Glutamatergic neuron (in vitro differentiated cells): ENCODE measurements around the gene PPP4R4. TPM values are rescaled to one million over a fixed set of nuclear protein-coding genes. Genes with fewer than 3 reads are reported as not detected.

ENCODE experiments used
- DNase-seq: peaks from one replicate; pipeline ENCODE4 v3.0.0; 2022
- H3K27ac Mint-ChIP-seq: one replicate; pipeline ENCODE4 v1.8.0; 2020; ENCODE audit warnings: mild to moderate bottlenecking, mixed read lengths, inconsistent platforms; ENCODE audit not compliant: unreplicated experiment
- H3K27me3 Mint-ChIP-seq: one replicate; pipeline ENCODE4 v1.8.0; 2020; ENCODE audit warnings: mild to moderate bottlenecking, moderate library complexity, mixed read lengths, inconsistent platforms; ENCODE audit not compliant: unreplicated experiment
- H3K36me3 Mint-ChIP-seq: one replicate; pipeline ENCODE4 v1.8.0; 2020; ENCODE audit warnings: mild to moderate bottlenecking, mixed read lengths, inconsistent platforms; ENCODE audit not compliant: unreplicated experiment
- H3K4me1 Mint-ChIP-seq: one replicate; pipeline ENCODE4 v1.8.0; 2020; ENCODE audit warnings: mild to moderate bottlenecking, low read depth, mixed read lengths, inconsistent platforms; ENCODE audit not compliant: unreplicated experiment
- H3K4me3 Mint-ChIP-seq: one replicate; pipeline ENCODE4 v1.8.0; 2020; ENCODE audit warnings: mild to moderate bottlenecking, mixed read lengths, inconsistent platforms; ENCODE audit not compliant: unreplicated experiment
- H3K9me3 Mint-ChIP-seq: one replicate; pipeline ENCODE4 v1.8.0; 2020; ENCODE audit warnings: mild to moderate bottlenecking, moderate library complexity, mixed read lengths, inconsistent platforms; ENCODE audit not compliant: unreplicated experiment
- CTCF ChIP-seq: fragments of 200-600 bp; sonication (generic); IDR thresholded peaks from one replicate; pipeline ENCODE4 v1.5.0; 2021; ENCODE audit not compliant: partially characterized antibody, unreplicated experiment
- total RNA-seq: library from RNA; stranded (reverse); fragmentation: NEBNext Ultra II Directional; extraction: Animal tissue kit (Norgen Biotek cat#: 25700); gene quantifications from one replicate; pipeline ENCODE4 v1.2.1, GENCODE V29; 2021; ENCODE audit not compliant: unreplicated experiment

Gene PPP4R4
- total RNA-seq, 1 donor from 2014 or later = 1.6 TPM

GRCh38 chr14:94180655-94181271, 6.6 kb downstream of the PPP4R4 start:
- Mint-ChIP-seq H3K36me3 (no peaks in the 10 kb centered on the region), H3K27me3 (peaks cover 4% of the 10 kb centered on the region), H3K27ac (no peak overlapping the region), H3K4me1 (peaks cover under 1% of the 10 kb centered on the region), H3K4me3 (no peak overlapping the region), H3K9me3 (no peaks in the 10 kb centered on the region)
- no peak for DNase-seq
- peak; percentile 59 for TF ChIP-seq CTCF

GRCh38 chr14:94181835-94182234, 7.7 kb downstream of the PPP4R4 start:
- TF ChIP-seq CTCF = no peak
- no peaks in the 10 kb centered on the region for H3K9me3 Mint-ChIP-seq
- no peaks in the 10 kb centered on the region for H3K36me3 Mint-ChIP-seq
- no peak overlapping the region for H3K4me3 Mint-ChIP-seq
- no peaks in the 10 kb centered on the region for H3K27me3 Mint-ChIP-seq
- no peak for DNase-seq
- H3K4me1 Mint-ChIP-seq = no peaks in the 10 kb centered on the region
- H3K27ac Mint-ChIP-seq = no peak overlapping the region

GRCh38 chr14:94192536-94192935, 18.4 kb downstream of the PPP4R4 start:
- no peaks in the 10 kb centered on the region for H3K27me3 Mint-ChIP-seq
- H3K4me1 Mint-ChIP-seq = no peaks in the 10 kb centered on the region
- TF ChIP-seq CTCF = no peak
- no peak overlapping the region for H3K4me3 Mint-ChIP-seq
- H3K9me3 Mint-ChIP-seq = peaks cover 2% of the 10 kb centered on the region
- peaks cover 4% of the 10 kb centered on the region for H3K36me3 Mint-ChIP-seq
- no peak overlapping the region for H3K27ac Mint-ChIP-seq
- DNase-seq = no peak

- Mint-ChIP-seq H3K27me3 (no peaks in the 10 kb centered on the region), H3K27ac (no peak overlapping the region), H3K36me3 (peaks cover 4% of the 10 kb centered on the region), H3K9me3 (peaks cover 2% of the 10 kb centered on the region), H3K4me3 (no peak overlapping the region), H3K4me1 (no peaks in the 10 kb centered on the region)
- no peak for DNase-seq
- TF ChIP-seq CTCF = no peak
These were observed 19.7 kb downstream of the PPP4R4 start for GRCh38 chr14:94193776-94194175.

GRCh38 chr14:94196057-94196456, 21.9 kb downstream of the PPP4R4 start:
- no peak overlapping the region for H3K4me3 Mint-ChIP-seq
- H3K9me3 Mint-ChIP-seq = peaks cover 7% of the 10 kb centered on the region
- peaks cover 17% of the 10 kb centered on the region for H3K36me3 Mint-ChIP-seq
- TF ChIP-seq CTCF = no peak
- no peak for DNase-seq
- no peak overlapping the region for H3K27ac Mint-ChIP-seq
- H3K4me1 Mint-ChIP-seq = no peaks in the 10 kb centered on the region
- H3K27me3 Mint-ChIP-seq = no peaks in the 10 kb centered on the region
